Subcutaneous abdominal adipose tissue (tissue), 5 donors: ENCODE measurements around the gene ZNF219.

Experiments
- H3K27ac ChIP-seq: one replicate; pipeline ENCODE4 v1.7.0; 2013; ENCODE audit warnings: low read depth, mild to moderate bottlenecking, inconsistent platforms, low read length, moderate library complexity
- H3K27me3 ChIP-seq, 5 donors: one replicate each; pipeline ENCODE4 v1.7.0; 2013; ENCODE audit warnings: low read length in 5 of 5, inconsistent platforms in 1 of 5; ENCODE audit not compliant: control insufficient read depth in 5 of 5, insufficient read depth in 4 of 5
- H3K36me3 ChIP-seq, 5 donors: one replicate each; pipeline ENCODE4 v1.7.0; 2013; ENCODE audit warnings: low read length in 5 of 5; ENCODE audit not compliant: control insufficient read depth in 5 of 5, insufficient read depth in 5 of 5
- H3K4me1 ChIP-seq, 5 donors: one replicate each; pipeline ENCODE4 v1.7.0; 2013; ENCODE audit warnings: low read length in 5 of 5, mild to moderate bottlenecking in 3 of 5, moderate library complexity in 1 of 5; ENCODE audit not compliant: control insufficient read depth in 5 of 5, insufficient read depth in 5 of 5
- H3K4me3 ChIP-seq, 5 donors: one replicate each; pipeline ENCODE4 v1.7.0; 2013; ENCODE audit warnings: low read length in 5 of 5, low read depth in 1 of 5
- H3K9ac ChIP-seq, 5 donors: one replicate each; pipeline ENCODE4 v1.7.0; 2013; ENCODE audit warnings: low read length in 5 of 5, mild to moderate bottlenecking in 4 of 5, moderate library complexity in 3 of 5
- H3K9me3 ChIP-seq, 5 donors: one replicate each; pipeline ENCODE4 v1.7.0; 2013; ENCODE audit warnings: low read length in 5 of 5; ENCODE audit not compliant: control insufficient read depth in 5 of 5
- donor health status: healthy.
- donor health status: healthy.
- donor health status: healthy.
- donor health status: healthy.
- donor health status: healthy.

The ZNF219 gene

DNA sequence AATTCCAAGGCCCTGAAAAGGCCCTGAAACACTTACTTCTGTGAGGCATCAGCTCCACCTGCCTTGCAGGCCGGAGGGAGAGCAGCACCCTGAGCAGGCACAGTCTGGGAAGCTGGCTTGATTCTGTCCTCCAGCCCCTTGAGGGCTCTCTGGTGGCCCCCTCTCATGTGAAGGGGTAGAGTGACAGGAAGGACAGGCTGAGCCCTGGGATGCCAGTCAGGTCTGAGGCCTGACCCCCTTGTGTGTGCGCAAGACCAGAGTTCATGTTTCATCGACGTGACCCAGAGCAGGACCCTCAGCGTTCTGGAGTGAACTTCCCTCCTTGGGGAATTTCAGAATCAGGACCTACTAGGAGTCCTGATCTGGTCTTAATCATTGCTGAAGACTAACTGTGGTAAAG lies 39.6 kb downstream of the ZNF219 start:
- H3K27ac ChIP-seq, result no peak overlapping the region
- H3K9me3 ChIP-seq, result no peaks in the 10 kb centered on the region
- H3K4me1 ChIP-seq, result peaks cover 5 to 53% (median 43%) of the 10 kb centered on the region in 5 donors
- H3K36me3 ChIP-seq, result no peaks in the 10 kb centered on the region
- no peak overlapping the region for H3K9ac ChIP-seq
- H3K4me3 ChIP-seq, result no peak overlapping the region
- no peaks in the 10 kb centered on the region for H3K27me3 ChIP-seq

DNA sequence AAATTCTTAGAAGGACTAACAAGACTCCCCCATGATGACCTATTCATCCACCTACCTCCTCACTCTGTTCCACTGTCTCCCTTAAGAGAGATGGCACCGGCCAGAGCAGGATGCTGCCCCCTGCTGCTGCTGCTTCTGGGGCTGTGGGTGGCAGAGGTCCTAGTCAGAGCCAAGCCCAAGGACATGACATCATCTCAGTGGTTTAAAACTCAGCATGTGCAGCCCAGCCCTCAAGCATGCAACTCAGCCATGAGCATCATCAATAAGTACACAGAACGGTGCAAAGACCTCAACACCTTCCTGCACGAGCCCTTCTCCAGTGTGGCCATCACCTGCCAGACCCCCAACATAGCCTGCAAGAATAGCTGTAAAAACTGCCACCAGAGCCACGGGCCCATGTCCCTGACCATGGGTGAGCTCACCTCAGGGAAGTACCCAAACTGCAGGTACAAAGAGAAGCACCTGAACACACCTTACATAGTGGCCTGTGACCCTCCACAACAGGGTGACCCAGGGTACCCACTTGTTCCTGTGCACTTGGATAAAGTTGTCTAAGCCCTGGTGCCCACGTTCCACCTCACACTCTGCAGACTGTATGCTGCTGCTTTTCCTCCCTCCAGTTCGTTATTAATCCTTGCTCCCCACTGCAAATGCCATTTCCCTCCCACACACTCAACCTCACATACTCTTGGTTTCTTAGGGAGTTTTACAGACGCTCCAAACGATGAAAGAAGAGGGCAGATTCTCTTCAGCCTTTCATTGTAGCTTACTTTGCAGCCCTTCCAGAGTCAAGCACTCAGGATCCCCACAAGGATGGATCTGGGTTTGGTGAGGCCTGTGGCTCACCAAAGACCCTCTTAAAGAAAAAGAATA lies 40.4 kb downstream of the ZNF219 start, which contains the start of gene RNASE8:
RNASE8 (plus strand) TSS at position 20 of the 873 bp plus-strand sequence; CDS start at position 91, 71 bp downstream.
- Histone ChIP-seq H3K36me3 (no peaks in the 10 kb centered on the region), H3K4me1 (peaks cover 3 to 46% (median 35%) of the 10 kb centered on the region in 5 donors), H3K27me3 (no peaks in the 10 kb centered on the region), H3K9ac (no peak within 1 kb of the TSS), H3K4me3 (no peak within 1 kb of the TSS), H3K27ac (no peak within 1 kb of the TSS), H3K9me3 (no peaks in the 10 kb centered on the region)

DNA sequence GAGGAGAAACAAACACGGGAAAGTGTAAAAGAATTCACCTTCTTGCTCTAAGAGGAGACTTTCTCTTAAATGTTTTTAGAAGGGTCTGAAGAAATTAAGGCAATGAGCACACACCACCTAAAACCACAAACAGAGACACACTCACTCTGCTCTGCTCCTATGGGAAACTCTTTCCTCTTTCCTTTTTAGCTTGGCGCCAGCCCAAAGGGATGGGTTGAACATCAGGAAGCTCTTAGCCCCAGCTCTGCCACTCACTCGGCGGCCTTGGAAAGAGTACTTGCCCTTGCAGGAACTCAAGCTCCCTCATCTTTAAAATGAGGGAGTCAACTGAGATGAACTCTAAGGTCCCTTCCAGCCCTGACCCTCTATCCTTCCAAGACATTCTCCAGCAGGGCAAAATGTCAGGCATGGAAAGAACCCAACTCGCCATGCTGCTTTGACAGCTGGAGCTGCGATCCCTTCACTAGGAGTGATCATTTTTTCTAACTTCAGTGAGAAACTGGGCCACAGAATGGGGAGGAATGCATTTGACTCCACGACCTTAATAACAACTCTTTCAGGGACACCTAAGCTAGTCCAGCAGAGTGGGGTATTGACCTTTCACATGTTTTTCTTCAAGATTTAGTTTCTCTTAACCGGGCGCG lies 41.8 kb downstream of the ZNF219 start:
- no peak overlapping the region for H3K9ac ChIP-seq

DNA sequence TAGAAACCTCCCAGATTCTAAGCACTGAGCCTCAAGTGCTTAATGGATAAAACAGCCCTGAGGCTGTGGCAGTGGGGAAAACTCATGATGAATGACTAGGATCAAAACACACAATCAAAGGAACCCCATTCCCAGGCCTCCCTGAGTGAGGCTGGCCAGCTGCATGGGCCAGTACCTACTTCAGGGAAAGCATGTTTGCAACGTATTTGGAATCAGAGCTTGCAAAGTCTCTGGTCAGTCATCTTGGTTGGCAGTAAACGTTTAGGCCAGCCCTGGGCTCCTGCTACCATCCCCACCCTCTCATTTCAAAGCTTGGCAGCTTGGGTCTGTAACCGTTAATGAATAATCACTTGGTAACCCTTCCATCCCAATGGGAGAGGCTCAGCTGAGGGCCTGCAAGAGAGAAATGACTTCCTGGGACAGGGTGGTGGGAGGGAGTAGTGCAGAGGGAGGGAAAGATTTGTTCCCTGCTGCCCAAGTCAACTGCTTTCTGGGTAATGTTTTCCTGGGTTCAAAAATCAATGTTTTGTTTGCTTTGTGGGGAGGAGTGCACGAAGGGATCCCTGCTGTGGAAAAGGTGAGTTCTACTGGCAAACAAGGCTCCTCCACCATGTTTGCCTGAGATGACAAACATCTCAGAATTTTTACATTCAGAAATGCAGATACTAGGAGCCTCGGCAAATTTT lies 42.9 kb downstream of the ZNF219 start:
- no peaks in the 10 kb centered on the region for H3K36me3 ChIP-seq
- H3K9me3 ChIP-seq, result no peaks in the 10 kb centered on the region
- H3K9ac ChIP-seq, result no peak overlapping the region
- H3K4me3 ChIP-seq, result no peak overlapping the region
- peaks cover 3 to 25% (median 18%) of the 10 kb centered on the region in 5 donors for H3K4me1 ChIP-seq
- H3K27ac ChIP-seq, result no peak overlapping the region
- no peaks in the 10 kb centered on the region for H3K27me3 ChIP-seq

More for the DNA sequence above, 41.8 kb downstream of the ZNF219 start:
- Histone ChIP-seq H3K27ac (no peak overlapping the region), H3K27me3 (no peaks in the 10 kb centered on the region), H3K9me3 (no peaks in the 10 kb centered on the region), H3K4me3 (no peak overlapping the region), H3K36me3 (no peaks in the 10 kb centered on the region), H3K4me1 (peaks cover 3 to 34% (median 28%) of the 10 kb centered on the region in 5 donors)

DNA sequence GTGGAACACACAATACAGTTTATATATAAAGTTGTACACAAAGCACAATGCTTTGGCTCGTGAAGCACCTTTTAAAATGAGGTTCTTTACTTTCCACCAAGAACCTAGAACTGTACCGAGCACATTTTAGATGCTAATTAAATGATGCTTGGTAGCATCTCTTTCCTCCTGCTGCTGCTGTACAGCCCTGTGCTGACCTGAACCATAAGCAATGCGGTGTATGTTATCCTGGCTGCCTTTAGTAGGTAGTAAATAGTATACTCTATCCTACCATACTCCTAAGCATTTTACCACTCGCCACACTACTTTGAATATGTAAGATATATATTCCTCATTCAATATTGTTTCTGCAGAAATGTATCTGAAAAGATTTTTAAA lies 43.7 kb downstream of the ZNF219 start:
- Histone ChIP-seq H3K9me3 (no peaks in the 10 kb centered on the region), H3K36me3 (no peaks in the 10 kb centered on the region), H3K4me1 (peaks cover 3 to 20% (median 15%) of the 10 kb centered on the region in 5 donors), H3K4me3 (no peak overlapping the region), H3K9ac (no peak overlapping the region), H3K27me3 (no peaks in the 10 kb centered on the region), H3K27ac (no peak overlapping the region)

DNA sequence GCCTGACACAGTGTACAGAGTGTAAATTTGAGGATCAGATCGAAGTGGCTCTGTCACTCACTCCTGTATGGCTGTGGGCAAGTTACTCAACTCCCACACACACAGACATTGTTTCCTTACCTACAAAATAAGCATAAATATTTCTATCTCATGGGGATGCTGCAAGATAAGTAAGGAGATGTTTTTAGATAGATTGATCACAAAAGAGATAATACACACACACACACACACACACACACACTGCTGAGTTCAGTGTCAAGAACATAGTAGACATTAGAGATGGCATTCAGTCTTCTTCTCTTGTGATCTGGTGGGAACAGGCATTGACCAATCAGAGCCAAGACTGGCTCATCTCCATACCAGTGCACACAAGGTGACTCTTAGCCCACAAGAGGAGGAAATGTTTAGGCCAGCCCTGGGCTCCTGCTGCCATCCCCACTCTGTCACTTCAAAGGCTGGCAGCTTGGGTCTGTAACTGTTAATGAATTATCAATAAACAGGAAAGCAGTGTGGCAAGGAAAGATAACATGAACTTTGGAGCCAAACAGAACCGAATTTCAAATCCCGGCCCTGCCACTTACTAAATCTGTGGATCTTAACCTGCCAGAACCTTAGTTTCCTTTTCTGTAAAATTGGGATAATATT lies 44.2 kb downstream of the ZNF219 start:
- Histone ChIP-seq H3K36me3 (no peaks in the 10 kb centered on the region), H3K27ac (no peak overlapping the region), H3K9ac (no peak overlapping the region), H3K27me3 (no peaks in the 10 kb centered on the region), H3K9me3 (no peaks in the 10 kb centered on the region), H3K4me1 (peaks cover 3 to 22% (median 17%) of the 10 kb centered on the region in 5 donors), H3K4me3 (no peak overlapping the region)

DNA sequence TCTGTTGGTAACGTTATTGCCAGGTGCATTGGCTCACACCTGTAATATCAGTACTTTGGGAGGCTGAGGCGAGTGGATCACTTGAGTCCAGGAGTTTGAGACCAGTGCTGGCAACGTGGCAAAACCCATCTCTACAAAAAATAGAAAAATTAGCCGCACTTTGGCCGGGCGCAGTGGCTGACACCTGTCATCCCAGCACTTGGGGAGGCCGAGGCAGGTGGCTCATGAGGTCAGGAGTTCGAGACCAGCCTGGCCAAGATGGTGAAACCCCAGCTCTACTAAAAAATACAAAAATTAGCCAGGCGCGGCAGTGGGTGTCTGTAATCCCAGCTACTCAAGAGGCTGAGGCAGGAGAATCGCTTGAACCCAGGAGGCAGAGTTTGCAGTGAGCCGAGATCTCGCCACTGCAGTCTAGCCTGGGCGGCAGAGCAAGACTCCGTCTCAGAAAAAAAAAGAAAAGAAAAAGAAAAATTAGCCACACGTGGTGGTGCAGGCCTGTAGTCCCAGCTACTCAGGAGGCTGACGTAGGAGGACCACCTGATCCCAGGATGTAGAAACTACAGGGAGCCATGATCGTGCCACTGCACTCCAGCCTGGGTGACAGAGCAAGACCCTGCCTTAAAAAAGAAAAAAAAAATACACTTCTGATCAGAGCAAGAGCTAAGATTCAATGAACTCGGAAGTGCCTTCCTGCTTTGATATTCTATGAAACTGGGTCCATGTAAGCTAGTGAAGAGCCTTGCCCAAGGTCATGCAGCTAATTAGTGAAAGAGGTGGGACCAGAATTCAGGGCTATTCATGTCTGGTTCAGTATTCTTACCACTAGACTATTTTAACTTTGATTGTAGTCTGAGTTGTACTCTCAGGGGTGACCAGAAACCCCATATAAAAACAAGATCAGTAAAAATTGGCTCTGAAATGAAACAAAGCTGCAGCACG lies 45.0 kb downstream of the ZNF219 start:
- Histone ChIP-seq H3K9ac (no peak overlapping the region), H3K27ac (no peak overlapping the region), H3K9me3 (no peaks in the 10 kb centered on the region), H3K4me1 (peaks cover 3 to 23% (median 20%) of the 10 kb centered on the region in 5 donors), H3K27me3 (no peaks in the 10 kb centered on the region), H3K4me3 (no peak overlapping the region), H3K36me3 (no peaks in the 10 kb centered on the region)

DNA sequence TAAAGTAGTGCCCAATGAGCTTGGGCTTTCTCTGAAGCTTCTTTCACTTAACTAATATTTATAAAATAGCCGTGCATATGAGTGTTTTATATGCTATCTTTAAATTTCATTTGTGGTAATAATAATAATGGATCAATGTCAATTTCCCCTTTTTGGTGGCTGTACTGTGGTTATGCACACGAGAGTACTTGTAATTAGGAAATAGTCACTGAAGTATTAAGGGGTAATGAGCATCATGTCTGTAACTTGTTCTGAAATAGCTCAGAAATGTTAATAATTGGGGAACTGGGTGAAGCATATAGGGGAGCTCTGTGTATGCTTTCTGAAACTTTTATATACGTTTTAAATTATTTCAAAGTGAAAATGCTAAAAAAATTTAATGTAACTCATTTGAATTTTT lies 47.9 kb downstream of the ZNF219 start:
- H3K9me3 ChIP-seq, result no peaks in the 10 kb centered on the region
- no peak overlapping the region for H3K4me3 ChIP-seq
- H3K27ac ChIP-seq, result no peak overlapping the region
- no peaks in the 10 kb centered on the region for H3K27me3 ChIP-seq
- H3K9ac ChIP-seq, result no peak overlapping the region
- no peaks in the 10 kb centered on the region for H3K36me3 ChIP-seq
- H3K4me1 ChIP-seq, result peaks cover 2 to 31% (median 22%) of the 10 kb centered on the region in 5 donors

DNA sequence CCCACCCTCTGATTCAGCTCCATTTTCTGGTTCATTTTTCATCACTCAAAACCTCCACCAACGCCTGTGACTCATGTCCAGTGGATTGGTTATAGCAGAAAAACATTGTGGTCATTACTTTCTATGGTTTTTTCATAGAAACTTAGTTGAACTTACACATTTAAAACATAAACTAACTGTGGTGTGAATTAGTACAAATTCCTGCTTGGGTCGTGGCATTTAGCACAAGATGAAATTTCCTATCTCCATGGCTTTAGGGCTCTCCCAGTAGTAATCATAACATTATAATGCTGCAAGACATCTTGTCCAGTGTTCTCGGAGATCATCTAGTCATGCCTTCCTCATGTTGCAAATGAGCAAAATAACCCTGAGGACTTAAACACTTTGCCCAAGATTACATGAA lies 49.2 kb downstream of the ZNF219 start:
- no peaks in the 10 kb centered on the region for H3K27me3 ChIP-seq
- no peaks in the 10 kb centered on the region for H3K36me3 ChIP-seq
- H3K9ac ChIP-seq, result no peak overlapping the region
- peaks cover 2 to 34% (median 28%) of the 10 kb centered on the region in 5 donors for H3K4me1 ChIP-seq
- H3K9me3 ChIP-seq, result no peaks in the 10 kb centered on the region
- peak overlapping the region; percentile 48 for H3K27ac ChIP-seq
- no peak overlapping the region for H3K4me3 ChIP-seq
